GM19438 (cell line): ENCODE measurements around the gene ANKRD53.

Experiments
- ATAC-seq: cut with Tn5 transposase; IDR thresholded peaks from one replicate; pipeline ENCODE4 v1.9.1; 2021; ENCODE audit warnings: low read depth; ENCODE audit not compliant: unreplicated experiment

The ANKRD53 gene

GRCh38 chr2:70962885-70963878 is 15.2 kb upstream of the ANKRD53 start:
- ATAC-seq = no peak

DNA sequence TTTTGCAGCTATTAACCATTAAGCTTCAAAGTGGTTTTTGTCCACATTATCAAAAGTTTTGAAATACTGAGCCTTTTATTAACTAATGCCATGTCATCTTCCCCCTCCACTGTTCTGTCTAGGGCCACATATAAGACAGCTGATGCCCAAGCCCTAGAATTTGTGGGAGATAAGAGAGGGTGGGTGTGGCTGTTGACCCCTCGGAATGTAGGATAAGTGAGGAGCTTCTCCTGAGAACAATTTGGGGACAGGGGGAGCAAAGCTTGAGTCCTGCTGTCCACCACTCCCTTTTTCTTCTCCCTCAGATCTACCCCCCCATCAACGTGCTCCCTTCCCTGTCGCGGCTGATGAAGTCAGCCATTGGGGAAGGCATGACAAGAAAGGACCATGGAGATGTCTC is 14.3 kb upstream of the ANKRD53 start:
- no peak for ATAC-seq

DNA sequence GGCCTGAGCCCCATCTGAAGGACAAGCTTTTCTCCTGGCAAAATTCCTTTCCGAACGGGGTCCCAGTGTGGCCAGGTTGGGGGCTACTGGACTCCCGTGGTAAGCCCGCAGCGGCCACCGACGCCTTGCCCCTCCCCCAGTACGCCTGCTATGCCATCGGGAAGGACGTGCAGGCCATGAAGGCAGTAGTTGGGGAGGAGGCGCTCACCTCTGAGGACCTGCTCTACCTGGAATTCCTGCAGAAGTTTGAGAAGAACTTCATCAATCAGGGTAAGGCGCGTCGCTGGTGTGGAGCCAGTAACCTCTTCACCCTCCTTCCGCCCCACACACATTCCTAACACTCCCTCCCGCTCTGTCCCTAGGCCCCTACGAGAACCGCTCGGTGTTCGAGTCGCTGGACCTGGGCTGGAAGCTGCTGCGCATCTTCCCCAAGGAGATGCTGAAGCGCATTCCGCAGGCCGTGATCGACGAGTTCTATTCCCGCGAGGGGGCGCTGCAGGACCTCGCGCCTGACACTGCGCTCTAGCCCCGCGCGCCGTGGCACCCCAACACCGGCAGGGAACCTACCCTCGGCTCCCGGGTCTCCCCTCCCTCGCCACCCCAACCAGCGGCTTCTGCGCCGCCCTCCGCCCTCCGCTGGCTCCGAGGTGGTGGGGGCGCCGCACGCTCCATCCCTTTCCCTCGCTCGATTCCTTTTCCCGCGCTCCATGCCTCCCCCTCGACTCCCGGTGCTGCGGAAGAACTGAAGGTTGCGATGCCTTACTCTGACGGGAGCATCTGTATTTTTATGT is 13.6 kb upstream of the ANKRD53 start:
- peak; percentile 81 for ATAC-seq

- no peak for ATAC-seq
Measured at GRCh38 chr2:70965506-70965905, 12.9 kb upstream of the ANKRD53 start.

- no peak for ATAC-seq
Measured at GRCh38 chr2:70966681-70967080, 11.7 kb upstream of the ANKRD53 start.

- ATAC-seq = no peak
Measured at GRCh38 chr2:70967189-70967588, 11.2 kb upstream of the ANKRD53 start.

GRCh38 chr2:70974592-70974991 is 3.8 kb upstream of the ANKRD53 start:
- ATAC-seq = no peak

DNA sequence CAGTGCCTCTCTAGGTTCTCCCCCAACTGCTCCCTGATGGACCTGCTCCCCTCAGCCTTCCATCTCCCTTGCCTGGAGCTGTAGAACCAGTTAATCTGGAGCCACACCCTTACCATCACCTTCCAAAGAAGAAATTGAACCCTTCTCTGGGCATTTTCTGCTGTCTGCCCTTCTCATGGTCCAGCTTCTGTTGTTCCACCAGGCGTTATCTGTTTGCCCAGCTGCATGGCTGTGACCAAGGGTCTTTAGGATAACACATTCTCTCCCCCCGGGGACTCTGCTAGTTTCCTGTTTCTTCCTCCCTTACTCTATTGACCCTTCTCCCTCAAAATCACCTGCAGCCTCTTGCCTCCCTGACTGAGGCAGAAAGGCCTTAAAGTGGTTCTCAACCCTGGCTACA is 3.2 kb upstream of the ANKRD53 start:
- no peak for ATAC-seq

DNA sequence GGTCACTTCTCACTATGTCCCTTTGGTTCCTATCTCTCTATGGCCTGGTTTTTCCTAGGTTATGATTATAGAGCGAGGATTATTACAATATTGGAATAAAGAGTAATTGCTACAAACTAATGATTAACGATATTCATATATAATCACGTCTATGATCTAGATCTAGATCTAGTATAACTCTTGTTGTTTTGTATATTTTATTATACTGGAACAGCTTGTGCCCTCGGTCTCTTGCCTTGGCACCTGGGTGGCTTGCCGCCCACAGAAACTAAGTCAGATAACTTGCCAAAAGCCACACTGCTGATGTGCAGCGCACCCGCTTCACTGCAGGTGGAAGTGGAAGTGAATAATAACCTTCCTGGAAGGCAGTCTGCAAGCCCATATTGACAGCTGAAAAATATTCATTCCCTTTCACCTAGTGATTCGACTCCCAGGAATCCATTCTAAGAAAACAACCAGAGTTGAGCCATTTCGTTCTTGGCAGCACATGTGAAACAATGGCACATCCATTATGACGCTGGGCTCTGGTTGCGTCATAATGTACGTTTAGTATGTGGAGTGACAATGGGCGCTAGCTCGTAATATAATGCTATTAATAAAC is 725 bp upstream of the ANKRD53 start:
- no peak for ATAC-seq

DNA sequence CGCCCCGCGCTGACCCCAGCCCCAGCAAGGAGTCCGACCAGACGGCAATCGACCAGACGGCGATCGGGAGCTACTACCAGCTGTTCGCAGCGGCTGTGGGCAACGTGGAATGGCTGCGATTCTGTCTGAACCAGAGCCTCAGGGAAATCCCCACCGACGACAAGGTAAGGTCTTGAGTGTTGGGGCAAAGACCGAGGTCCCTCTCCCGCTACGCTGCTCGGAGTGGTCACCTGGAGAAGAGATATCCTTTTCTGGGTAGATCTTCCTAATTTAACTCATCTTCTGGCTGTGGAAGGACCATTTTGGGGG is 704 bp downstream of the ANKRD53 start:
- no peak for ATAC-seq

- no peak for ATAC-seq
Measured at GRCh38 chr2:70979626-70980025, 1.2 kb downstream of the ANKRD53 start.

GRCh38 chr2:70981421-70981820 is 3.0 kb downstream of the ANKRD53 start:
- no peak for ATAC-seq

GRCh38 chr2:70981866-70982810 is 3.7 kb downstream of the ANKRD53 start:
- no peak for ATAC-seq

DNA sequence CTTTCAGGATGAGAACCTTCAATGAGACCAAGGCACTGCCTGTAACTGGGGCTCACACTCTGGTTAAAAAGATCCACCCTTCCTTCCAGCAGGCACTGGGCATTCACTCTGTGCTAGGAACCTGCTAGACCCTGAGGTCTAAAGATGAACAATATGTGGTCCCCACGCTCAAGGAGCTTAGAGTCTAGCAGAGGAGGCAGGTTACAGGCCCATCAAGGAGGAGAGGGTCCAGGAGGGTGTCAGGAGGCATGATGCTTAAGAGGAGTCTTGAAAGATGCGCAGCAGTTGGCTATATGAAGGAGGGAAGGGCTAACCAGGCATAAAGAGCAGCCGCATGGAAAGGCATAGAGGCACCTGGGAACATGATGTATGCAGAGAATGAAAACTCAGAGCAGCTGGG is 4.5 kb downstream of the ANKRD53 start:
- ATAC-seq = no peak

GRCh38 chr2:70983506-70984227 is 5.2 kb downstream of the ANKRD53 start:
- ATAC-seq = no peak

DNA sequence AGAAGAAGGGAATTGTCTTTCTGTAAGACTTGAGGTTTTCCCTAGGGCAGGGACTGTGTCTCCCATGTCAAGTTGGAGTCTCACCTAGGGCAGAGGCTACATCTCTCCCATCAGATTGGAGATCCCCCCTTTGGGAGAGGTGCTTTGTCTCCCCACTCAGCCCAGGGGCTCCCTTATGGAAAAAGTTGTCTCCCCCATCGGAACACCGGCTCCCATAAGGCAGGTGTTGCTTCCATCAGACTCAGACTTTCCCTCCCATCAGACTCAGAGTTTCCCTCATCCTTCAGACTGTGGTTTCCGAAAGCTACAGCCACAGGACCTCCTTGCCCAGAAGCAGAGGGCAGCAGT is 5.8 kb downstream of the ANKRD53 start:
- no peak for ATAC-seq

GRCh38 chr2:70984576-70985282 is 6.3 kb downstream of the ANKRD53 start:
- ATAC-seq = peak; percentile 95

- ATAC-seq = no peak
Measured at GRCh38 chr2:70985283-70985688, 6.9 kb downstream of the ANKRD53 start.

GRCh38 chr2:70985956-70986355 is 7.5 kb downstream of the ANKRD53 start:
- no peak for ATAC-seq
